Skeletal muscle satellite cell (primary cell): ENCODE data around the gene FAM210A.

Experiments used
- H3K27me3 ChIP-seq: 2 replicates; pipeline ENCODE4 v1.7.0; 2013; ENCODE audit warnings: low read length; ENCODE audit not compliant: control insufficient read depth, insufficient read depth
- H3K36me3 ChIP-seq: 2 replicates; pipeline ENCODE4 v1.7.0; 2013; ENCODE audit warnings: mild to moderate bottlenecking, control low read depth, low read length; ENCODE audit not compliant: insufficient read depth
- H3K4me1 ChIP-seq: 2 replicates; pipeline ENCODE4 v1.7.0; 2013; ENCODE audit warnings: low read length; ENCODE audit not compliant: control insufficient read depth, insufficient read depth
- H3K4me2 ChIP-seq: 2 replicates; pipeline ENCODE4 v1.7.0; 2013; ENCODE audit warnings: mild to moderate bottlenecking, low read length
- H3K4me3 ChIP-seq: 2 replicates; pipeline ENCODE4 v1.7.0; 2013; ENCODE audit warnings: low read length
- H3K9ac ChIP-seq: 2 replicates; pipeline ENCODE4 v1.7.0; 2013; ENCODE audit warnings: mild to moderate bottlenecking, low read depth, low read length, moderate library complexity
- H3K9me3 ChIP-seq: replicated peaks from 2 replicates; pipeline ENCODE4 v1.7.0; 2013; ENCODE audit warnings: mild to moderate bottlenecking, control low read depth, low read length

Gene FAM210A

DNA sequence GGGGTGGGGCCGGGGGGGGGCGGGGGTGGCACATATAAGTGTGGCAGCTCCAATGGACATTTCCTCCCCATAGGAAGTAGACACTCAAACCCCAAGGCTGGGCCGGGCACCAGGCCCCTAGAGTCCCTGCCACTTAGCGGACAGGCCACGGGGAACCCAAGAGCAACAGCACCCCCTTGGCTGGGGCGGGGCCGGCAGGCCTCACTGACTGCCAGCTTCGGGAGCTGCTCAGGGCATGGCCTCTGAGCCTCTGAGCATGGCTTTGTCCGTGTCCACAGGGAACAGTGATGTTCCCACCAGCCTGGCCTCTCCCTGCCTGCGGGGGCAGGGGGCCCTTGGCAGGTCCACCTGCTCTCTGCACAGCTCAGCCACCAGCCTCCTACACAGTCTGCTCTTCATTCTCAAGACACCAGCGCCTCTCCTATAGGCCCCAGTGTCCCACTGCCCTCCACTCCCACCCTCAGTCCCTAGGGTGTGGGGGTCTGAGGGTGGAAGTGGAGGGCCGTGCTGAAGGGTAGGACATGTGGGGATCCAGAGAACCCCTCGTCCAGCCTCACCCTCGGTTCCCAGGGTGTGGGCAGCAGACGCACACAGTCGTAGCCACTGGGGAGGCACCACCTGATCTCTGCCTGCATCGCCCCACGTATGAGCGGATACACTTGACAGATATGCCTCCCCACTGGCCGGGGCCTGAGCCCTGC is 106.7 kb downstream of the FAM210A start:
- Histone ChIP-seq H3K36me3 (no peaks in the 10 kb centered on the region), H3K27me3 (peaks cover 11% of the 10 kb centered on the region), H3K4me2 (no peak overlapping the region), H3K9me3 (no peaks in the 10 kb centered on the region), H3K4me1 (no peaks in the 10 kb centered on the region), H3K9ac (no peak overlapping the region), H3K4me3 (no peak overlapping the region)

GRCh38 chr18:13618760-13619438 is 107.5 kb downstream of the FAM210A start:
- no peaks in the 10 kb centered on the region for H3K36me3 ChIP-seq
- no peak overlapping the region for H3K9ac ChIP-seq
- H3K4me3 ChIP-seq, result no peak overlapping the region
- H3K9me3 ChIP-seq, result no peaks in the 10 kb centered on the region
- no peaks in the 10 kb centered on the region for H3K4me1 ChIP-seq
- H3K4me2 ChIP-seq, result no peak overlapping the region
- H3K27me3 ChIP-seq, result peaks cover 15% of the 10 kb centered on the region

DNA sequence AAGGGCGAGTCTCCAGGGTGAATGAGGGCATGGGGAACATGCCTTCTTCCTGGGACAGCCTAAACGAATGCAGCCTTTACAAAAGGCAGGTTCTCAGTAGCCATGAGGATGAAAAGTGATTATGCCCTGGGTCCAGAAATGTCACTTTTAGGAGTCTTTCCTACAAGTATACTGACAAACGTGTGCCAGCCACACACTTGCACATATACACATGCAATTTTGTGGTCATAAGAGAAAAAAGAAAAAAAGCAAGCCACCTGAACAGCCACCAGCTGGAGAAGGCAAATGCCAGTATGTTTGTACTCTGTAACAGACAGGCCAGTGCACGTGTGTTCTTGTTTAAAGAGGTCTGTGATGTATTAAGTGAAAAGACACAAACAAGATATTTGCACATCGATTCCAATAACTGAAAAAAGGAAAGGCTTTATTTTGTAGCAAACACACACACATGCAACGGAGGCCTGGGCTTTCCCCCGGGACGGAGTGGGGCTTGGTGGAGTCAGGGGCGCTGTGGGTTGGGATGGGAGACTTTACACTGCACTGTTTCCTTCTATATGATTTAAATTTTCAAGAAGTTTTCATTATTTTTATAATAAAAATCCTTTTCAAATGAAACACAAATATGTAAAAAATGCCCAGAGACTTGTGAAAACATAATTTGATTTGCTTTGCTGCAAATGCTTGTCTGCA is 108.4 kb downstream of the FAM210A start:
- no peak overlapping the region for H3K9ac ChIP-seq

DNA sequence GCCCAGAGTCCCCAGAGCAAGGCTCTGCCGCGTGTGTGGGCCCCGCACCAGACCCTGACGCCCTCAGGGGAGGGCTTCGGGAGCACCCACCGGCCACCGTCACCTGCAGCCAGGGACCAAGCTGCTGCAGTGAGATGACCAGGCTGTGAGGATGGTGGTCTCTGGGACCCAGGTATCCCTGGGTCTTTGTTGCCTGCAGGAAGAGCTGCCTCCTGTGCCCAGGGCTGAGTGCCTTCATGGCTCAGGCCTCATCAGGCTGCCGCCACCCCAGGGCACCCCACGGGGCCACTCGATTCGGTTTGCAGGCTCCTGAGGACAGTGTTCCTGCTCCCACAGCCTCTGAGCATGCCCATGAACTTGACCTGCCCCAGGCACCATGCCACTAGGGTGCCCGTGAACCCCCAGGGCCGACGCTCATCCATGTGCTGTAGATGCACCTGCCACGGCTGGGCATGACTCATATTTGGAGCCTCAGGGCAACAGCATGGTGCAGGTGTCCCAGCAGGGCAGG is 109.8 kb downstream of the FAM210A start:
- Histone ChIP-seq H3K36me3 (no peaks in the 10 kb centered on the region), H3K4me2 (no peak overlapping the region), H3K27me3 (peaks cover 32% of the 10 kb centered on the region), H3K9ac (no peak overlapping the region), H3K4me1 (peaks cover 4% of the 10 kb centered on the region), H3K9me3 (no peaks in the 10 kb centered on the region), H3K4me3 (no peak overlapping the region)

More for the DNA sequence above, 108.4 kb downstream of the FAM210A start:
- Histone ChIP-seq H3K27me3 (peaks cover 21% of the 10 kb centered on the region), H3K4me3 (no peak overlapping the region), H3K4me2 (no peak overlapping the region), H3K36me3 (no peaks in the 10 kb centered on the region), H3K4me1 (no peaks in the 10 kb centered on the region), H3K9me3 (no peaks in the 10 kb centered on the region)

- no peak overlapping the region for H3K9ac ChIP-seq
- H3K4me2 ChIP-seq, result no peak overlapping the region
- H3K4me1 ChIP-seq, result peaks cover 9% of the 10 kb centered on the region
- no peaks in the 10 kb centered on the region for H3K36me3 ChIP-seq
- H3K9me3 ChIP-seq, result no peaks in the 10 kb centered on the region
- peaks cover 38% of the 10 kb centered on the region for H3K27me3 ChIP-seq
- H3K4me3 ChIP-seq, result no peak overlapping the region
Measured at GRCh38 chr18:13616041-13616440, 110.3 kb downstream of the FAM210A start.

- Histone ChIP-seq H3K4me1 (peaks cover 12% of the 10 kb centered on the region), H3K36me3 (no peaks in the 10 kb centered on the region), H3K4me2 (no peak overlapping the region), H3K4me3 (no peak overlapping the region), H3K27me3 (peaks cover 39% of the 10 kb centered on the region), H3K9me3 (no peaks in the 10 kb centered on the region), H3K9ac (no peak overlapping the region)
Measured at GRCh38 chr18:13615432-13615861, 110.9 kb downstream of the FAM210A start.

GRCh38 chr18:13614641-13615288 is 111.6 kb downstream of the FAM210A start:
- no peak overlapping the region for H3K9ac ChIP-seq
- H3K9me3 ChIP-seq, result no peaks in the 10 kb centered on the region
- peaks cover 12% of the 10 kb centered on the region for H3K4me1 ChIP-seq
- no peak overlapping the region for H3K4me2 ChIP-seq
- peaks cover 39% of the 10 kb centered on the region for H3K27me3 ChIP-seq
- no peaks in the 10 kb centered on the region for H3K36me3 ChIP-seq
- no peak overlapping the region for H3K4me3 ChIP-seq

- Histone ChIP-seq H3K4me3 (no peak overlapping the region), H3K9ac (no peak overlapping the region), H3K27me3 (peaks cover 39% of the 10 kb centered on the region), H3K4me1 (peaks cover 12% of the 10 kb centered on the region), H3K9me3 (no peaks in the 10 kb centered on the region), H3K36me3 (no peaks in the 10 kb centered on the region), H3K4me2 (no peak overlapping the region)
Measured at GRCh38 chr18:13613591-13614501, 112.5 kb downstream of the FAM210A start.
